Epithelial cell of esophagus (primary cell): ENCODE data around the gene XKR7.

Source experiments
- DNase-seq: peaks from one replicate; pipeline ENCODE4 v3.0.0; 2010; ENCODE audit warnings: low read depth
- H3K4me3 ChIP-seq: 2 replicates; pipeline ENCODE4 v1.5.1; 2011; ENCODE audit warnings: mild to moderate bottlenecking, low read length, control low read depth
- CTCF ChIP-seq: IDR thresholded peaks from 2 replicates; pipeline ENCODE4 v1.5.1; 2011; ENCODE audit warnings: low read depth, mild to moderate bottlenecking, low read length, control low read depth, inconsistent platforms; ENCODE audit not compliant: insufficient read depth; ENCODE audit errors: missing control alignments

The XKR7 gene

GRCh38 chr20:32006053-32006452 lies 38.1 kb downstream of the XKR7 start:
- no peak for DNase-seq
- no peak overlapping the region for H3K4me3 ChIP-seq
- no peak for TF ChIP-seq CTCF

GRCh38 chr20:32006841-32007786 lies 39.2 kb downstream of the XKR7 start:
- TF ChIP-seq CTCF: no peak
- no peak for DNase-seq
- H3K4me3 ChIP-seq: no peak overlapping the region

GRCh38 chr20:32007787-32008616 lies 40.1 kb downstream of the XKR7 start:
- H3K4me3 ChIP-seq: no peak overlapping the region
- no peak for DNase-seq
- no peak for TF ChIP-seq CTCF

GRCh38 chr20:32009564-32009963 lies 41.6 kb downstream of the XKR7 start:
- DNase-seq: no peak
- H3K4me3 ChIP-seq: no peak overlapping the region
- no peak for TF ChIP-seq CTCF

- TF ChIP-seq CTCF: no peak
Measured at GRCh38 chr20:32010101-32010500, 42.1 kb downstream of the XKR7 start, which contains the start of gene CCM2L. Gene CCM2L, plus strand, starts transcription at chr20:32010438. Its CDS starts 17 bp downstream, at chr20:32010455.

GRCh38 chr20:32010666-32011065 lies 42.7 kb downstream of the XKR7 start:
- no peak for TF ChIP-seq CTCF
- H3K4me3 ChIP-seq: no peak overlapping the region
- DNase-seq: no peak

More at GRCh38 chr20:32010101-32010500, 42.1 kb downstream of the XKR7 start, which contains the start of gene CCM2L:
- no peak for DNase-seq
- no peak within 1 kb of the TSS for H3K4me3 ChIP-seq
